Erythroblast (primary cell): ENCODE data around the gene DUSP14.

ENCODE experiments used
- GATA1 ChIP-seq: IDR thresholded peaks from 2 replicates; pipeline ENCODE4 v1.6.1; 2011; ENCODE audit warnings: low read depth, mild to moderate bottlenecking, control low read depth, low read length, moderate library complexity
- POLR2A ChIP-seq: IDR thresholded peaks from 2 replicates; pipeline ENCODE4 v1.6.1; 2011; ENCODE audit warnings: mild to moderate bottlenecking, low read length

DNA sequence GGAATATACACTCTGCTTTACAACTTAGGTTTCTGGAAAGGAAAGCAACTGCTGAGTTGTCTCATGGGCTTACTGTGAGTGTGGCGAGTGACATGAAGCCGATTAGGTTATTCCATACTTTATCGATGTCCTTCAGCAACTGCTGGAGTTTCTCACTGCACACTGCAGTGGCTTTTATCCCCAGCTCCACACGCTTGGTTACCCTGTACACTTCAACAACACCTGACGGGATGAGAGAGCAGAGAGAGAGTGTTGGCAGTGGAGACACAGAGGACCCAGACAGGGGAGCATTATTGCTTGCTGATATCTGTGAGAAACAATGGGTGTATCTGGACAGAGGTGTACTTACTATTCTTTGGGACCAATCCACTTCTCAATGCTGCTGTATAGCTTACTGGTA lies 46.2 kb downstream of the DUSP14 start:
- TF ChIP-seq POLR2A (no peak), GATA1 (no peak)
